Measurements from ENCODE around the gene APRT. TPM values are rescaled to one million over a fixed set of nuclear protein-coding genes. Genes with fewer than 3 reads are reported as not detected.

Gene APRT
- total RNA-seq, 1 experiment from 2014 or later = 311 TPM

DNA sequence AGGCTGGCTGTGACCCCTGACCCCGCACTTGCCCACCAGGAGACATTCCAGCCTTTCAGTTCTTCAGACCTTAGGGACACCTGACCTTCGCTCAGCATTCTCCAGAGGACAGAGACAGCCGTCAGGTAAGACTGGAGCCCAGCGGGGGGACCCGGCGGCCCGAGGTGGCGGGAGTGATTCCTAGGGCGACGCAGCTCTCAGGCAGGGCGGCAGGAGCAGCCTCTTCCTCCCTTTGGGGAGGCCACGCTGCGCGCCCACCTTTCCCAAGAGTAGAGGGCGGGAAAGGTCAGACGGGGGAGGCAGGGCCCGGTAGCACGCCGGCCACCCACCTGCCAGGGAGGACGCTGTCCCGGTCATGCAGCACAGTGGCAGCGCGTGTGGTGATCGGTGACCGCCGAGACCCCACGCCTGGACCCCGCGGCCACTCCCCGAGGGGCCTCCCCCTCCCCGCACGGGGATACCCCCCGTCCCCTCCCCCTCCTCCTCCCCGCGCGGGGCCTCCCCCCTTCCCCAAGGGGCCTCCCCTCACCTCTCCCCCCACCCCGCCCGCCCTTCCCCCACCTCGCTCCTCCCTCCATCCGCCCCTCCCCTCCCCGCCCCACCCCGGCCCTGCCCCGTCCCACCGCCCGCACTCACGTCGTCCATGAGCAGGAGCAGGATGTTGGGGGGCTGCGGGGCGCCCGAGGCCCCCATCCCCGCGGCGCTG lies 44.5 kb upstream of the APRT start:
- BruUV-seq (replicated peaks) = no TSS peak
- peak overlapping the region; percentile 92 for H3K9ac ChIP-seq (ENCODE audit: low read length)
- peak overlapping the region; percentile 93 for H3K4me2 ChIP-seq (ENCODE audit: low read length)
- H4K20me1 ChIP-seq (ENCODE audit: insufficient read depth) = no peaks in the 10 kb centered on the region
- POLR2A ChIA-PET = interaction anchor here (1.6 kb wide), 1 partner anchor 7 kb away, joined by 5 read pairs; no protein-coding TSS in a partner anchor
- no peaks in the 10 kb centered on the region for H3K9me3 ChIP-seq (ENCODE audit: control insufficient read depth in 1 of 2, insufficient read depth in 1 of 2, low read depth in 1 of 2, low read length in 2 of 2)
- RAD21 ChIA-PET (ENCODE audit: low non-redundant PET in 1 of 2, low total read pairs in 2 of 2, uncharacterized antibody in 2 of 2, unreplicated experiment in 2 of 2) = interaction anchor here (1.0 to 1.2 kb wide), 2 partner anchors 44 to 311 kb away, joined by 3 to 8 read pairs; partner anchors contain the start of gene APRT (in 1 of the 2)
- ATAC-seq = peak; percentile 60
- H3K9me2 ChIP-seq (ENCODE audit: insufficient read depth) = no peaks in the 10 kb centered on the region
- CTCF ChIA-PET = interaction anchor here (0.8 to 2.1 kb wide), 6 partner anchors 9 to 311 kb away, joined by 3 to 10 read pairs (median 6); partner anchors contain the start of gene APRT
- peaks cover 19 to 26% of the 10 kb centered on the region in 2 experiments for H3K4me1 ChIP-seq (ENCODE audit: control insufficient read depth in 1 of 2, insufficient read depth in 2 of 2, low read length in 2 of 2)
- H3K36me3 ChIP-seq (ENCODE audit: control insufficient read depth in 1 of 2, insufficient read depth in 2 of 2, low read length in 2 of 2) = peaks cover 24 to 25% of the 10 kb centered on the region in 2 experiments; a peak in 3 of 4 replicates
- peak overlapping the region; percentile 54; the same call in 1 of the 2 replicates for H3K27ac ChIP-seq (ENCODE audit: low read depth, low read length)
- peak overlapping the region; percentile 89 to 100 for H3K4me3 ChIP-seq (replicated peaks in 1 of 2; ENCODE audit: low read depth in 1 of 2, low read length in 2 of 2)
- TF ChIP-seq CEBPB (IDR thresholded peaks at IDR 0.05; ENCODE audit: low read depth) (no peak), POLR2A (IDR thresholded peaks at IDR 0.05; ENCODE audit: borderline replicate concordance, extremely low read depth, insufficient read depth, insufficient read length) (no peak), JUND (IDR thresholded peaks at IDR 0.05) (no peak), TCF7L2 (IDR thresholded peaks at IDR 0.05; ENCODE audit: borderline replicate concordance, extremely low read depth, insufficient read depth, insufficient read length) (no peak)
- no peaks in the 10 kb centered on the region for H3K27me3 ChIP-seq (ENCODE audit: insufficient read depth, low read length)
- intact Hi-C loops (cut with micrococcal nuclease) = loop anchor here (2.0 kb wide), 1 partner anchor 361 kb away; the partner anchor contains the start of gene ZNF778
- peaks cover 29% of the 10 kb centered on the region for H3K79me2 ChIP-seq (ENCODE audit: insufficient read depth, low read length)
- DNase-seq (ENCODE audit: low read depth, low spot score) = no peak
- H2AFZ ChIP-seq (ENCODE audit: low read depth, low read length, poor library complexity, severe bottlenecking) = no peak overlapping the region

DNA sequence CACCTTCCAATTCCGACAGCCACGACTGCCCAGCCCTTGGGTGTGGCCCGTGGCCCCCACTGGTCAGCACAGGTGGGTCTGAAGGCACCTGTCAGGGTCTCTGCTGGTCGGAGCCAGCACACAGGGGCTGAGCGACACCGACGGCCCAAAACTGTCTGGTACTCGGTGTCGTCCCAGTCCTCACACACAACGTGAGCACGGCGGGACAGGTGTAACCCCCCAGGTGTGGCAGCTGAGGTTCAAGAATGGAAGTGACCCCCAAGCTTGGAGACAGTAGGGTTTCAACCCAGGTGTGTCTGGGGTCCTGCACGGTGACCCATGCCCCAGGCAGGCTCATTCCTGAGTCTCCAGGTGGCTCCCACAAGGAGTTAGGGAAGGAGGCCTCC lies 44.0 kb upstream of the APRT start:
- Histone ChIP-seq H4K20me1 (ENCODE audit: insufficient read depth) (no peaks in the 10 kb centered on the region), H3K4me2 (ENCODE audit: low read length) (peak overlapping the region; percentile 93), H3K79me2 (ENCODE audit: insufficient read depth, low read length) (peaks cover 29% of the 10 kb centered on the region), H3K4me3 (replicated peaks in 1 of 2; ENCODE audit: low read depth in 1 of 2, low read length in 2 of 2) (peak overlapping the region; percentile 64 to 100), H3K27ac (ENCODE audit: low read depth, low read length) (peak overlapping the region; percentile 39; the same call in 1 of the 2 replicates), H3K4me1 (ENCODE audit: control insufficient read depth in 1 of 2, insufficient read depth in 2 of 2, low read length in 2 of 2) (peaks cover 19 to 26% of the 10 kb centered on the region in 2 experiments), H3K27me3 (ENCODE audit: insufficient read depth, low read length) (no peaks in the 10 kb centered on the region), H2AFZ (ENCODE audit: low read depth, low read length, poor library complexity, severe bottlenecking) (no peak overlapping the region), H3K9me2 (ENCODE audit: insufficient read depth) (no peaks in the 10 kb centered on the region), H3K36me3 (ENCODE audit: control insufficient read depth in 1 of 2, insufficient read depth in 2 of 2, low read length in 2 of 2) (peaks cover 21% of the 10 kb centered on the region in 2 experiments; a peak in 3 of 4 replicates), H3K9ac (ENCODE audit: low read length) (peak overlapping the region; percentile 58), H3K9me3 (ENCODE audit: control insufficient read depth in 1 of 2, insufficient read depth in 1 of 2, low read depth in 1 of 2, low read length in 2 of 2) (no peaks in the 10 kb centered on the region)
- POLR2A ChIA-PET = no interaction called here
- intact Hi-C loops (cut with micrococcal nuclease) = loop anchor here (2.0 kb wide), 1 partner anchor 361 kb away; the partner anchor contains the start of gene ZNF778
- ATAC-seq = no peak
- CTCF ChIA-PET = no interaction called here
- BruUV-seq (replicated peaks) = no TSS peak
- DNase-seq (ENCODE audit: low read depth, low spot score) = no peak
- RAD21 ChIA-PET (ENCODE audit: low non-redundant PET in 1 of 2, low total read pairs in 2 of 2, uncharacterized antibody in 2 of 2, unreplicated experiment in 2 of 2) = no interaction called here
- TF ChIP-seq EGR1 (IDR thresholded peaks at IDR 0.05; ENCODE audit: low read depth) (no peak), TCF7L2 (IDR thresholded peaks at IDR 0.05; ENCODE audit: borderline replicate concordance, extremely low read depth, insufficient read depth, insufficient read length) (no peak), SIN3A (IDR thresholded peaks at IDR 0.05; ENCODE audit: low read depth) (no peak), RAD21 (IDR thresholded peaks at IDR 0.05; ENCODE audit: low read depth) (no peak), SP1 (IDR thresholded peaks at IDR 0.05; ENCODE audit: low read depth) (no peak), CEBPB (IDR thresholded peaks at IDR 0.05; ENCODE audit: low read depth) (no peak), POLR2A (IDR thresholded peaks at IDR 0.05; ENCODE audit: borderline replicate concordance, extremely low read depth, insufficient read depth, insufficient read length) (no peak), EZH2 (IDR thresholded peaks at IDR 0.05) (no peak), POLR2AphosphoS5 (IDR thresholded peaks at IDR 0.05; ENCODE audit: low read depth, low read length) (no peak), YY1 (IDR thresholded peaks at IDR 0.05; ENCODE audit: extremely low read depth, insufficient replicate concordance, low read depth, low read length) (no peak)
- TF ChIP-seq, protein P1, sequence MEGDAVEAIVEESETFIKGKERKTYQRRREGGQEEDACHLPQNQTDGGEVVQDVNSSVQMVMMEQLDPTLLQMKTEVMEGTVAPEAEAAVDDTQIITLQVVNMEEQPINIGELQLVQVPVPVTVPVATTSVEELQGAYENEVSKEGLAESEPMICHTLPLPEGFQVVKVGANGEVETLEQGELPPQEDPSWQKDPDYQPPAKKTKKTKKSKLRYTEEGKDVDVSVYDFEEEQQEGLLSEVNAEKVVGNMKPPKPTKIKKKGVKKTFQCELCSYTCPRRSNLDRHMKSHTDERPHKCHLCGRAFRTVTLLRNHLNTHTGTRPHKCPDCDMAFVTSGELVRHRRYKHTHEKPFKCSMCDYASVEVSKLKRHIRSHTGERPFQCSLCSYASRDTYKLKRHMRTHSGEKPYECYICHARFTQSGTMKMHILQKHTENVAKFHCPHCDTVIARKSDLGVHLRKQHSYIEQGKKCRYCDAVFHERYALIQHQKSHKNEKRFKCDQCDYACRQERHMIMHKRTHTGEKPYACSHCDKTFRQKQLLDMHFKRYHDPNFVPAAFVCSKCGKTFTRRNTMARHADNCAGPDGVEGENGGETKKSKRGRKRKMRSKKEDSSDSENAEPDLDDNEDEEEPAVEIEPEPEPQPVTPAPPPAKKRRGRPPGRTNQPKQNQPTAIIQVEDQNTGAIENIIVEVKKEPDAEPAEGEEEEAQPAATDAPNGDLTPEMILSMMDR (IDR thresholded peaks at IDR 0.05 in 2 of 3, conservative IDR thresholded peaks at IDR 0.05 in 1 of 3; ENCODE audit: borderline replicate concordance in 1 of 3, insufficient read depth in 1 of 3, low read depth in 2 of 3, low read length in 2 of 3) = no peak
- TF ChIP-seq, protein P2, sequence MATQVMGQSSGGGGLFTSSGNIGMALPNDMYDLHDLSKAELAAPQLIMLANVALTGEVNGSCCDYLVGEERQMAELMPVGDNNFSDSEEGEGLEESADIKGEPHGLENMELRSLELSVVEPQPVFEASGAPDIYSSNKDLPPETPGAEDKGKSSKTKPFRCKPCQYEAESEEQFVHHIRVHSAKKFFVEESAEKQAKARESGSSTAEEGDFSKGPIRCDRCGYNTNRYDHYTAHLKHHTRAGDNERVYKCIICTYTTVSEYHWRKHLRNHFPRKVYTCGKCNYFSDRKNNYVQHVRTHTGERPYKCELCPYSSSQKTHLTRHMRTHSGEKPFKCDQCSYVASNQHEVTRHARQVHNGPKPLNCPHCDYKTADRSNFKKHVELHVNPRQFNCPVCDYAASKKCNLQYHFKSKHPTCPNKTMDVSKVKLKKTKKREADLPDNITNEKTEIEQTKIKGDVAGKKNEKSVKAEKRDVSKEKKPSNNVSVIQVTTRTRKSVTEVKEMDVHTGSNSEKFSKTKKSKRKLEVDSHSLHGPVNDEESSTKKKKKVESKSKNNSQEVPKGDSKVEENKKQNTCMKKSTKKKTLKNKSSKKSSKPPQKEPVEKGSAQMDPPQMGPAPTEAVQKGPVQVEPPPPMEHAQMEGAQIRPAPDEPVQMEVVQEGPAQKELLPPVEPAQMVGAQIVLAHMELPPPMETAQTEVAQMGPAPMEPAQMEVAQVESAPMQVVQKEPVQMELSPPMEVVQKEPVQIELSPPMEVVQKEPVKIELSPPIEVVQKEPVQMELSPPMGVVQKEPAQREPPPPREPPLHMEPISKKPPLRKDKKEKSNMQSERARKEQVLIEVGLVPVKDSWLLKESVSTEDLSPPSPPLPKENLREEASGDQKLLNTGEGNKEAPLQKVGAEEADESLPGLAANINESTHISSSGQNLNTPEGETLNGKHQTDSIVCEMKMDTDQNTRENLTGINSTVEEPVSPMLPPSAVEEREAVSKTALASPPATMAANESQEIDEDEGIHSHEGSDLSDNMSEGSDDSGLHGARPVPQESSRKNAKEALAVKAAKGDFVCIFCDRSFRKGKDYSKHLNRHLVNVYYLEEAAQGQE (IDR thresholded peaks at IDR 0.05; ENCODE audit: low read depth) = no peak
